ENCODE results near the gene MBNL3.

The MBNL3 gene

GRCh38 chrX:132367984-132368383 lies 120.9 kb downstream of the MBNL3 start:
- no peaks in the 10 kb centered on the region for H3K27me3 ChIP-seq (ENCODE audit: low read depth, low read length)

GRCh38 chrX:132367314-132367713 lies 121.5 kb downstream of the MBNL3 start:
- Histone ChIP-seq H3K4me3 (ENCODE audit: low read length) (no peak overlapping the region), H3K79me2 (ENCODE audit: low read length) (no peaks in the 10 kb centered on the region), H2AFZ (ENCODE audit: low read depth, low read length) (no peak overlapping the region), H3K27ac (ENCODE audit: low read length) (no peak overlapping the region), H3K27me3 (ENCODE audit: low read depth, low read length) (no peaks in the 10 kb centered on the region), H4K20me1 (ENCODE audit: insufficient read depth, low read length) (no peaks in the 10 kb centered on the region), H3K4me2 (ENCODE audit: low read length) (no peak overlapping the region), H3K9me3 (ENCODE audit: insufficient read depth, low read length) (no peaks in the 10 kb centered on the region), H3K9ac (ENCODE audit: low read length) (no peak overlapping the region), H3K4me1 (ENCODE audit: low read length) (no peaks in the 10 kb centered on the region), H3K36me3 (replicated peaks; ENCODE audit: low read depth, low read length) (no peaks in the 10 kb centered on the region)
- TF ChIP-seq CTCF (IDR thresholded peaks at IDR 0.05; ENCODE audit: low read depth, low read length) (no peak), EZH2phosphoT487 (IDR thresholded peaks at IDR 0.05; ENCODE audit: low read depth) (no peak)

More at GRCh38 chrX:132367984-132368383, 120.9 kb downstream of the MBNL3 start:
- Histone ChIP-seq H3K4me1 (ENCODE audit: low read length) (no peaks in the 10 kb centered on the region), H3K9ac (ENCODE audit: low read length) (no peak overlapping the region), H4K20me1 (ENCODE audit: insufficient read depth, low read length) (no peaks in the 10 kb centered on the region), H3K4me2 (ENCODE audit: low read length) (no peak overlapping the region), H3K27ac (ENCODE audit: low read length) (no peak overlapping the region), H3K79me2 (ENCODE audit: low read length) (no peaks in the 10 kb centered on the region), H3K9me3 (ENCODE audit: insufficient read depth, low read length) (no peaks in the 10 kb centered on the region), H2AFZ (ENCODE audit: low read depth, low read length) (no peak overlapping the region), H3K4me3 (ENCODE audit: low read length) (no peak overlapping the region), H3K36me3 (replicated peaks; ENCODE audit: low read depth, low read length) (no peaks in the 10 kb centered on the region)
- TF ChIP-seq EZH2phosphoT487 (IDR thresholded peaks at IDR 0.05; ENCODE audit: low read depth) (no peak), CTCF (IDR thresholded peaks at IDR 0.05; ENCODE audit: low read depth, low read length) (no peak)

GRCh38 chrX:132365490-132365889 lies 123.3 kb downstream of the MBNL3 start:
- TF ChIP-seq EZH2phosphoT487 (IDR thresholded peaks at IDR 0.05; ENCODE audit: low read depth): no peak
- TF ChIP-seq CTCF (IDR thresholded peaks at IDR 0.05; ENCODE audit: low read depth, low read length): no peak
- no peak overlapping the region for H3K27ac ChIP-seq (ENCODE audit: low read length)
- H3K4me1 ChIP-seq (ENCODE audit: low read length): no peaks in the 10 kb centered on the region

GRCh38 chrX:132364313-132364712 lies 124.5 kb downstream of the MBNL3 start:
- H3K9ac ChIP-seq (ENCODE audit: low read length): no peak overlapping the region
- H4K20me1 ChIP-seq (ENCODE audit: insufficient read depth, low read length): no peaks in the 10 kb centered on the region
- H3K4me3 ChIP-seq (ENCODE audit: low read length): no peak overlapping the region
- TF ChIP-seq CTCF (IDR thresholded peaks at IDR 0.05; ENCODE audit: low read depth, low read length): no peak
- TF ChIP-seq EZH2phosphoT487 (IDR thresholded peaks at IDR 0.05; ENCODE audit: low read depth): no peak
- H3K4me1 ChIP-seq (ENCODE audit: low read length): no peaks in the 10 kb centered on the region
- no peak overlapping the region for H2AFZ ChIP-seq (ENCODE audit: low read depth, low read length)
- no peak overlapping the region for H3K27ac ChIP-seq (ENCODE audit: low read length)
- no peaks in the 10 kb centered on the region for H3K9me3 ChIP-seq (ENCODE audit: insufficient read depth, low read length)
- H3K27me3 ChIP-seq (ENCODE audit: low read depth, low read length): no peaks in the 10 kb centered on the region
- H3K4me2 ChIP-seq (ENCODE audit: low read length): no peak overlapping the region
- H3K36me3 ChIP-seq (replicated peaks; ENCODE audit: low read depth, low read length): no peaks in the 10 kb centered on the region
- no peaks in the 10 kb centered on the region for H3K79me2 ChIP-seq (ENCODE audit: low read length)

More at GRCh38 chrX:132365490-132365889, 123.3 kb downstream of the MBNL3 start:
- Histone ChIP-seq H3K36me3 (replicated peaks; ENCODE audit: low read depth, low read length) (no peaks in the 10 kb centered on the region), H3K79me2 (ENCODE audit: low read length) (no peaks in the 10 kb centered on the region), H4K20me1 (ENCODE audit: insufficient read depth, low read length) (no peaks in the 10 kb centered on the region), H3K9ac (ENCODE audit: low read length) (no peak overlapping the region), H2AFZ (ENCODE audit: low read depth, low read length) (no peak overlapping the region), H3K4me3 (ENCODE audit: low read length) (no peak overlapping the region), H3K27me3 (ENCODE audit: low read depth, low read length) (no peaks in the 10 kb centered on the region), H3K4me2 (ENCODE audit: low read length) (no peak overlapping the region), H3K9me3 (ENCODE audit: insufficient read depth, low read length) (no peaks in the 10 kb centered on the region)

All from OCI-LY3 (cell line).